HepG2 (cell line): ENCODE measurements around the gene MPST. TPM values are rescaled to one million over a fixed set of nuclear protein-coding genes. Genes with fewer than 3 reads are reported as not detected.

Experiments
- DMAP1 ChIP-seq: IDR thresholded peaks from 2 replicates; pipeline ENCODE4 v1.6.1; 2016
- FOXP4 ChIP-seq: sonication (generic); formaldehyde crosslinking; IDR thresholded peaks from 2 replicates; pipeline ENCODE4 v1.4.0; 2020; ENCODE audit warnings: missing genetic modification reagents
- GTF2F1 ChIP-seq: fragments of 150-350 bp; IDR thresholded peaks from 2 replicates; pipeline ENCODE4 v1.6.1; 2014; ENCODE audit warnings: low read length
- HDAC2 ChIP-seq: sonication (generic); formaldehyde crosslinking; IDR thresholded peaks from 2 replicates; pipeline ENCODE4 v1.4.0; 2020; ENCODE audit warnings: missing genetic modification reagents
- HOXD1 ChIP-seq: sonication (generic); formaldehyde crosslinking; IDR thresholded peaks from 2 replicates; pipeline ENCODE4 v1.5.0; 2020; ENCODE audit warnings: missing genetic modification reagents
- IRF1 ChIP-seq: sonication (generic); formaldehyde crosslinking; IDR thresholded peaks from 2 replicates; pipeline ENCODE4 v1.4.0; 2020; ENCODE audit warnings: low read depth, mild to moderate bottlenecking, missing genetic modification reagents
- JUND ChIP-seq: sonication (generic); formaldehyde crosslinking; IDR thresholded peaks from 2 replicates; pipeline ENCODE4 v1.8.0; 2022; ENCODE audit warnings: mild to moderate bottlenecking, missing genetic modification reagents
- KDM5B ChIP-seq: sonication (generic); formaldehyde crosslinking; IDR thresholded peaks from 2 replicates; pipeline ENCODE4 v1.4.0; 2020; ENCODE audit warnings: missing genetic modification reagents, mild to moderate bottlenecking, borderline replicate concordance
- MYPOP ChIP-seq: sonication (generic); formaldehyde crosslinking; IDR thresholded peaks from 2 replicates; pipeline ENCODE4 v1.8.1; 2023; ENCODE audit warnings: mild to moderate bottlenecking, moderate library complexity, missing genetic modification reagents
- NR0B2 ChIP-seq: sonication (generic); formaldehyde crosslinking; IDR thresholded peaks from 2 replicates; pipeline ENCODE4 v1.4.0; 2020; ENCODE audit warnings: mild to moderate bottlenecking, missing genetic modification reagents
- NR2F1 ChIP-seq, 2 experiments: fragments of 450-650 bp in 1 of 2; formaldehyde crosslinking in 1 of 2; IDR thresholded peaks; 2 replicates each; pipeline versions ENCODE4 v1.5.0 to v1.6.1; 2016 to 2020; ENCODE audit warnings: mild to moderate bottlenecking in 1 of 2, missing compliant biosample characterization in 1 of 2, missing genetic modification reagents in 1 of 2, moderate library complexity in 1 of 2
- SMAD9 ChIP-seq: sonication (generic); formaldehyde crosslinking; IDR thresholded peaks from 2 replicates; pipeline ENCODE4 v1.5.1; 2020; ENCODE audit warnings: mild to moderate bottlenecking, missing genetic modification reagents
- SRY ChIP-seq: sonication (generic); formaldehyde crosslinking; IDR thresholded peaks from 2 replicates; pipeline ENCODE4 v1.8.0; 2022; ENCODE audit warnings: mild to moderate bottlenecking, missing genetic modification reagents
- UBTF ChIP-seq: sonication (generic); formaldehyde crosslinking; IDR thresholded peaks from 2 replicates; pipeline ENCODE4 v1.4.0; 2020; ENCODE audit warnings: mild to moderate bottlenecking, missing genetic modification reagents
- WIZ ChIP-seq: sonication (generic); formaldehyde crosslinking; IDR thresholded peaks from 2 replicates; pipeline ENCODE4 v1.5.1; 2020; ENCODE audit warnings: mild to moderate bottlenecking, missing genetic modification reagents
- ZBTB39 ChIP-seq: sonication (generic); formaldehyde crosslinking; IDR thresholded peaks from 2 replicates; pipeline ENCODE4 v1.5.0; 2020; ENCODE audit warnings: missing genetic modification reagents
- ZFY ChIP-seq: sonication (generic); formaldehyde crosslinking; IDR thresholded peaks from 2 replicates; pipeline ENCODE4 v1.4.0; 2020; ENCODE audit warnings: missing genetic modification reagents
- ZGPAT ChIP-seq: IDR thresholded peaks from 2 replicates; pipeline ENCODE4 v1.6.1; 2016; ENCODE audit warnings: mild to moderate bottlenecking
- ZNF30 ChIP-seq: sonication (generic); formaldehyde crosslinking; IDR thresholded peaks from 2 replicates; pipeline ENCODE4 v1.5.0; 2020; ENCODE audit warnings: mild to moderate bottlenecking, missing genetic modification reagents
- polyA plus RNA-seq, 8 experiments: library from polyadenylated mRNA; depleted of rRNA in 3 of 8; stranded (reverse) in 7 of 8; unstranded in 1 of 8; fragments of >200 nt; fragmentation: Illumina TruSeq in 4 of 8; extraction: Trizol in 4 of 8; gene quantifications; 2 replicates each; pipeline versions ENCODE4 v1.2.1 to v1.2.3, GENCODE V29; 2011 to 2016; ENCODE audit warnings: low read depth in 4 of 8, missing spikeins in 1 of 8, mixed read lengths in 1 of 8; ENCODE audit not compliant: insufficient read depth in 1 of 8
- total RNA-seq, 5 experiments: library from RNA; depleted of rRNA; stranded (reverse); fragments of >200 nt; fragmentation: Illumina TruSeq; extraction: Trizol; gene quantifications; 2 replicates each; pipeline ENCODE4 v1.2.3, GENCODE V29; 2016; ENCODE audit warnings: low read depth in 1 of 5

The MPST gene
- total and polyA plus RNA-seq, 2 of the 13 experiments (the other 11 are each of a cell fraction or from before 2014, with no cell fraction given), result 133 to 141 TPM

GRCh38 chr22:37023743-37024338 lies 4.3 kb downstream of the MPST start (continued):
- 0 out of 2 replicates have a peak, but pooled peaks have one; percentile 27 for TF ChIP-seq MYPOP (CRISPR knock-in tag)
- TF ChIP-seq GTF2F1, result no peak
- TF ChIP-seq FOXP4 (CRISPR knock-in tag), result peak; percentile 74
- TF ChIP-seq DMAP1, result no peak
- no peak for TF ChIP-seq JUND (CRISPR knock-in tag)
- TF ChIP-seq SMAD9, result no peak
- TF ChIP-seq IRF1 (CRISPR knock-in tag), result no peak
- no peak; the same call in 1 of the 2 replicates for TF ChIP-seq HDAC2 (CRISPR knock-in tag)
- peak; percentile 44; the same call in 1 of the 2 replicates for TF ChIP-seq KDM5B (CRISPR knock-in tag)
- peak; percentile 40; the same call in 1 of the 2 replicates for TF ChIP-seq ZGPAT
- TF ChIP-seq HOXD1 (CRISPR knock-in tag), result no peak
- TF ChIP-seq NR2F1 (CRISPR knock-in tag; IDR thresholded peaks at IDR 0.05), result peak; percentile 86 to 88
- TF ChIP-seq UBTF (CRISPR knock-in tag), result peak; percentile 38; the same call in 1 of the 2 replicates
- TF ChIP-seq ZFY (CRISPR knock-in tag), result peak; percentile 57; the same call in 1 of the 2 replicates
- TF ChIP-seq SRY, result no peak
- no peak for TF ChIP-seq ZNF30 (CRISPR knock-in tag)
- TF ChIP-seq NR0B2 (CRISPR knock-in tag), result no peak
- no peak; the same call in 1 of the 2 replicates for TF ChIP-seq WIZ (CRISPR knock-in tag)
- peak; percentile 70; the same call in 1 of the 2 replicates for TF ChIP-seq ZBTB39 (CRISPR knock-in tag)
